ENCODE results near the gene C8G.

C8G gene

DNA sequence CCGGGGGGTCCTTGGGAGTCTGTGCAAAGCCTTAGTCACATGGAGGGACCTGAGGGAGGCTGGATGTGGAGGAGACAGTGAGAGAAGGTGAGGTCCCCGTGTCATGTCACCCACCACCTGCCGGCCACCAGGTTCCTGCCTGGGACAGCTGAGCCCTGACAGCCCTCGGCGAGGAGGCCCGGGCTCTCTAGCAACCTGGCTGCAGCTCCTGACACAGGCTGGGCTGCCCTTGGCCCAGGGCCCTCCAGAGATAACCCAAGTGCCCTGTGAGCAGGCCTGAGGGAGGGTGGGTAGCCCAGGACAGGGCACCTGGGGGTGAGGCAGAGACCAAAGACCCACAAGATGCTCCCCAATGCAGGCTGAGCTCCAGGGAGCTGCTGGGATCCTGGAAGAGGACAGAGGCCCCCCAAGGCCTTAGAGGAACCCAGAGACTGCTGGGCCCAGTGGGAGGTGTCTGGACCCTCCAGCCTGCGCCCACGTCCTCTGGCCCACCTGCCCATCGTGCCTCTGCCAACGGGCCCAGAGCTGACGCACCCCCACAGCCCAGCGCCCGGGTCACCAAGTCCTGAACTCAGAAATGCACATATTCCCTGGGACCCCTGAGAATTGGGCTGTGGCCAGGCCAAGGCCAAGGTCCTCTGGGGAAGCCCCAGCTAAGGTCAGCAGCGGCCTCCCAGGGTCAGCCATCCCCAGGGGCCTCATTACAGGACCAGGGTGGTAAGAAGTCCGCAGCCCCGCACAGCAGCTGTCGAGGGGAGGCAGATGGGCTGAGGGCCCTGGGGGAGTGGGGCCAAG is 23.5 kb downstream of the C8G start:
- no peak for DNase-seq (ENCODE audit: low read depth)

GRCh38 chr9:136969150-136969549 is 24.1 kb downstream of the C8G start:
- no peak for DNase-seq (ENCODE audit: low read depth)

GRCh38 chr9:136969774-136970173 is 24.7 kb downstream of the C8G start:
- DNase-seq (ENCODE audit: low read depth) = no peak

- DNase-seq (ENCODE audit: low read depth) = no peak
These were observed 25.3 kb downstream of the C8G start for GRCh38 chr9:136970361-136970760.

DNA sequence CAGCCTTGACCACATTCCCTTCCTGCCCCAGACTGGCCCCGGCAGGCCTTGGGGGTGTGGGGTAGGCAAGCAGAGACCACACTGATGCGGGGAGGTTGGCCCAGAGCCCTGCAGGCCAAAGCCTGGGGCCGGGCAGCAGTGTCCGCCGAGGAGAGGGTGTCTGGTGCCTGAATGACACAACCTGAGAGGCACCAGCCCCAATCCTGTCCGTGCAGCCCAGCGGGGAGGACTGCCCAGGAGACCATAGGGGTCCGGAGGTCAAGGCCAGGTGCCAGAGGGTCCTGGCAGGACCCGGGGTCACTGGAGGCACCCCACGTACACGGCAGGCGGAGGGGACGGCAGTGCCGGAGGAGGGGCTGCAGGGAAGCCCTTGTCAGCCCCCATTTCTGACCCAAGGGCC is 26.7 kb downstream of the C8G start:
- no peak for DNase-seq (ENCODE audit: low read depth)

GRCh38 chr9:136972335-136972734 is 27.3 kb downstream of the C8G start:
- DNase-seq (ENCODE audit: low read depth) = no peak

- DNase-seq (ENCODE audit: low read depth) = no peak
These were observed 27.7 kb downstream of the C8G start for GRCh38 chr9:136972743-136973142.

DNA sequence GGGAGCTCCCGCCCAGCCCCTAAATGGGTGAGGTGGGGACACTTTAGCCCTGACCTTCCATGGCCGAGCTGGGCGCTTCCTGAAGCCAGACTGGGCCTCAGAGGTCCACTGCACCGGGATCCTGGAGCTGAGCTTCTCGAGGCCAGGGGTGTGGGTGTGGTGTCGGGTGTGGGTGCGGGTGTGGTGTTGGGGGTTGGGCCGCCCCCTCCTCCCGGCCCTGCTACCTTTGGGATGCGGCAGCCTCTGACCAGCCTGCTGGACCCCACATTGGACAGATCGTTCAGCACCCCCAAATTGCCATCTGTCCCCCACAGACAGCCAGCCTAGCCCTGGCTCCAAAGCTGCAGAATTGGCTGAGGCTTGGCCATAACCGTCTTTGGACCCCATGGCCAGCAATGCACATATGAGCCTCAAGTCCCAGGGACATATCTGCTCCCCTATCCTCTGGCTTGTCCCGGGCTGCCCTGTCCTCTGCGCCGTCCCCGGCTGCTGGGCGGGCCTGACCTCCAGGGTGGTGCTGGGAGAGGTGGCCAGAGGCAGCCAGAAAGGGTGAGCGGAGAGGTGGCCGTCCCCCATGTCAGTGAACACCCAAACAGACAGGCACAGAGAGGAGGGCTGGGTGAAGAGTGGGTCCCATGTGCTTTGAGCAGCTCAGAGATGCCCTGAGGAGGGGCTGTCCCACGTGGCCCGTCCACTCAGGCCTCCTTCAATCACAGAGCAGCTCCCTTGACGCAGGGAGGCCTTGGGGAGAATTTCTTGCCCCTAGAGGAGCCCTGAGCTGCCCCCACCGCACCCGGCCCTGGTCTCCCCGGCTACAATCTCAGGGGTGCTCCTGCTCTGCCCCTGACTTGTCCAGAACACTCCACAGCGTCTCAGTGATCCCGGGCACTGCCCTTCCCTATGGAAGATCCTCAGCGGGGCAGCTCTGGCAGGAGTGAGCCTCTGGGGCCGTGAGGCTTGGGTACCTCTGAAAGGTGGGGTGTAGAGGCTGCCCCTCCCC is 28.9 kb downstream of the C8G start:
- no peak for DNase-seq (ENCODE audit: low read depth)

DNA sequence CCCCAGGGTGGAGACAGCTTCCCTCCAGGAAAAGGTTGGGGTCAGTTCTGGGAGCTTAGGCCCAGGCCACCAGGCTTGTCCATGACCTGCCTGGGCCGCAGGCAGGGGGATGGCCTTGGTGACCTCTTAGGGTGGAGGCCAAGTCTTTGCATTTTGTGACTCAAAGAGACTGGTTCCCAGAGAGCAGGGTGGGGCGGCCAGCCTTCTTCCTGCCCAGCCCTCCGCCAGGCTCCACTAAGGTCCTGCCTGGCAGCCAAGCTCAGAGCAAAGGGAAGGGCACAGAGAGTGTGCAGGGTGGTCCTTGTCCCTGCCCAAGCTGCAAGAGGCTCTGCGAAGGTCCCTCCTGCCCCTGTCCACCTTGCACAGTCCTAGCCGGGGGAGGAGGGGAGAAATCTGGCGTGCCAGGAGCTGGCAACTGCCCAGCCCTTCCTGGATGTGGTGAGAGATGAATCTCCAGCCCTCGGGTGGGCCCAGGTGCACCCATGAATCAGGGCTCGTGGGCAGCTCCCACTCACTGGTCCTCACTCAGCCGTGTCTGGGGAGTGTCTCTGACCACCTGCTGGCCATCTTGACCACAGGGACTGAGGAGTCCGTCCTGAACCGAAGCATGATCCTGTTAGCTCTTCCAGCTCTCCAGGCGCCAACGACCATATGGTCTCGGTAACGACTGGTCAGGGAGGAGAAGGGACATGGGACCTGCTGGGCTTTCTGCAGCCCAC is 29.9 kb downstream of the C8G start:
- no peak for DNase-seq (ENCODE audit: low read depth)

- no peak for DNase-seq (ENCODE audit: low read depth)
These were observed 30.6 kb downstream of the C8G start for GRCh38 chr9:136975644-136976043.

DNA sequence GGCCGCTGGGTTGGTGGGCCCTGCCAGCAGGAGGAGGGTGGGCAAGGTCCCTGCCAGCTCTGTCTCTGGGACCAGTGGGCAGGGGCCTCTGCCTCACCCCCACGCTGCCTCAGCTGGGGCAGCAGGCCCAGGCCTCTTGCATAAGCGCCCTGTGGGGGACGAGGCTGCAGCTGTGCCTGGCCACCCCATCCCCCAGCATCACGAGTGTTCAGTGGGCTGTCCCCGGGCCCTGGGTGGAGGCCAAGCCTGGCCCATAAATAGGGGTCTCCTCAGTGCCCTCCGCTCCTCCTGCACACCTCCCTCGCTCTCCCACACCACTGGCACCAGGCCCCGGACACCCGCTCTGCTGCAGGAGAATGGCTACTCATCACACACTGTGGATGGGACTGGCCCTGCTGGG is 32.2 kb downstream of the C8G start, which contains the start of gene PTGDS:
TSS of gene PTGDS (plus strand) at position 282 of the 400 bp plus-strand sequence. CDS start at position 357, 75 bp downstream.
- DNase-seq (ENCODE audit: low read depth) = no peak

DNA sequence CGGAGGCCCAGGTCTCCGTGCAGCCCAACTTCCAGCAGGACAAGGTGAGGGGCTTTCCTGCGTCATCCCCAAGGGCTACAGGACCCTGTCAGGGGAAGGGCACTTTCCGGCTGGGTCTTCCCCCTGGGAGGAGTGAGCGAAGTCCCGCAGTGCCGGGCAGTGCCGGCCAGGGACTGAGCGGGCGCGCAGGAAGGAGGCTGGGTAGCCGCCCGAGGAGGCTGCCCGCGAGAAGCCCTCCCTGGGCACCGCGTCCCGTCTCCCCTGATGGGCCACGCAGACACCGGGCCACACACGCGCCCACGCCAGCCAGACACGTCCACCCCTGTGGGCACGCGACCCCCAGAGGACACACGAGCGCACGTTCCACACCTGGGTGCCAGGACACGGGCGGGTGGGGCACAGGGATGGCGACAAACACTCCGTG is 32.6 kb downstream of the C8G start:
- DNase-seq (ENCODE audit: low read depth) = no peak

GRCh38 chr9:136978073-136978864 is 33.2 kb downstream of the C8G start:
- DNase-seq (ENCODE audit: low read depth) = no peak

DNA sequence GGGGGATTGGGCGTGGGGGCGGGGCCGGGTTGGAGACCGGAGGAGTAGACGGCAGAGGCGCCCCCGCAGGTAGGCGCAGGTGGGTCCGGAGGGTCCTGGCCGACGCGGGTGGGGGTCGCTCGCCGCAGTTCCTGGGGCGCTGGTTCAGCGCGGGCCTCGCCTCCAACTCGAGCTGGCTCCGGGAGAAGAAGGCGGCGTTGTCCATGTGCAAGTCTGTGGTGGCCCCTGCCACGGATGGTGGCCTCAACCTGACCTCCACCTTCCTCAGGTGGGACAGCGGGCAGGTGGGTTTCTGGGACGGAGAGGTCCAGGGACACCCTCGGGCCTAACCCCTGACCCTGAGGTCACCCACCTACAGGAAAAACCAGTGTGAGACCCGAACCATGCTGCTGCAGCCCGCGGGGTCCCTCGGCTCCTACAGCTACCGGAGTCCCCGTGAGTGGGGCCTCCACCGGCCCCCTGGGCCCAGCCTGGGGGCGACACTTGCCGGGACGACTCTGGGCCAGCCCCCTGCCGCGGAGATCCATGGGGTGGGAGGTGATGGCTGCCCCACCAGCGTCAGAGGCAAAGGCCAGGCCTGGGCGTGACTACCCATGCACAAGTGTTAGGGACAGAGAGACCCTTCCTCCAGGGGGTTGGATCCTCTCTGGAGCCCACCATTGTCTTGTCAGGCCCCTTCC is 34.0 kb downstream of the C8G start:
- DNase-seq (ENCODE audit: low read depth) = no peak

DNA sequence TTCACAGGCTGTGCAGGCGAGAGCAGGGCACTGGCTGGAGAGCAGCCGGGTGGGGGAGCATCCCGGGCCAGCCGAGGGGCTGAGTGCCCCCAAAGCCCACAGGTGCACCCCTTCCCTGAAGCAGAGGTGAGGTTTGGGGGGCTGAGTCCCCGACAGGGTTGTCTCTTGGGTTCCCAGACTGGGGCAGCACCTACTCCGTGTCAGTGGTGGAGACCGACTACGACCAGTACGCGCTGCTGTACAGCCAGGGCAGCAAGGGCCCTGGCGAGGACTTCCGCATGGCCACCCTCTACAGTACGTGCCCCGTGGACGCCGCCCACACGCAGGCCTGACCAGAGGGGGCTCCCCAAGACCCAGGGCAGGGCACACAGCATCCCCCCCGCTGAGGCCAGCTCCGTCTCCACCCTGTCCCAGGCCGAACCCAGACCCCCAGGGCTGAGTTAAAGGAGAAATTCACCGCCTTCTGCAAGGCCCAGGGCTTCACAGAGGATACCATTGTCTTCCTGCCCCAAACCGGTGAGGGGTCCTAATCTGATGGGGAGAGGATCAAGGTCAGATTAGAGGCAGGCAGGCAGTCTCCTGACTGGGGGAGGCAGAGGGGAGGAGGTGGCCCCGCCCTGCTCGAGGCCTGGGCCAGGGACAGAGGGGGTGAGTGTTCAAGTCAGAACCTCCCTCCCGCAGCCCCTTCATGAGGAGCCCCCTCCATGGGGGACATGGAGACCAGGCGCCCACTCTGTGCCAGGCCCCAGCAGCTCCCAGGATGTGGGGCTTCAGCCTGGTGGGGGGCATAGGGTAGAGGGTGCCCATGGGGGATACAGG is 34.9 kb downstream of the C8G start:
- no peak for DNase-seq (ENCODE audit: low read depth)

- DNase-seq (ENCODE audit: low read depth) = no peak
These were observed 35.8 kb downstream of the C8G start for GRCh38 chr9:136980669-136981478.

GRCh38 chr9:136981588-136982231 is 36.7 kb downstream of the C8G start:
- DNase-seq (ENCODE audit: low read depth) = no peak

- DNase-seq (ENCODE audit: low read depth) = no peak
These were observed 37.4 kb downstream of the C8G start, which contains the start of gene LCNL1 for GRCh38 chr9:136982232-136983051. LCNL1 (plus strand) TSS chr9:136982993; CDS start chr9:136983587, 594 bp downstream.
